HCT116 (cell line): Measurements from ENCODE around the gene RMDN2. TPM values are rescaled to one million over a fixed set of nuclear protein-coding genes. Genes with fewer than 3 reads are reported as not detected.
"Not testable (repeated sequence)": the region's sequence is repeated elsewhere in the genome, so short reads cannot be mapped to it uniquely, and the experiment has no call there.

Experiments used
- ATAC-seq: fragments of 200-7000 bp; cut with Tn5 transposase; 2 replicates; pipeline ENCODE4 v1.9.1; 2020; ENCODE audit warnings: mild to moderate bottlenecking, moderate library complexity
- BruUV-seq: library from RNA; stranded (reverse); fragments of 400-500 nt; replicated peaks from 2 replicates; lab custom pipeline; 2021; lab: Mats Ljungman, UMichigan
- CTCF ChIA-PET: fragments of 300-600 bp; sonication (Branson Sonifier 250); formaldehyde crosslinking; loops from one replicate; lab custom pipeline; 2021; ENCODE audit warnings: antibody characterized with exemption; lab: Charles Lee
- POLR2A ChIA-PET: fragments of 300-600, 350-600 bp; sonication (Branson Sonifier 250); formaldehyde crosslinking; loops from one replicate; lab custom pipeline; 2021; ENCODE audit warnings: antibody characterized with exemption; lab: Charles Lee
- RAD21 ChIA-PET, 2 experiments: fragments of 300-600 bp; sonication (Branson Sonifier 250); formaldehyde crosslinking; loops; one replicate each; lab custom pipeline; 2023; ENCODE audit warnings: low total read pairs in 2 of 2; ENCODE audit not compliant: uncharacterized antibody in 2 of 2, unreplicated experiment in 2 of 2, low non-redundant PET in 1 of 2; lab: Charles Lee
- DNase-seq: peaks from one replicate; pipeline ENCODE4 v3.0.0-alpha.2; 2010; ENCODE audit warnings: low read depth, low spot score
- H2AFZ ChIP-seq: fragments of 200-600 bp; shearing (Covaris generic), sonication (generic); 2 replicates; pipeline ENCODE4 v1.6.1; 2017; ENCODE audit warnings: low read depth, mixed run types, mixed read lengths, antibody characterized with exemption, low read length; ENCODE audit not compliant: poor library complexity, severe bottlenecking
- H3K27ac ChIP-seq: 2 replicates; pipeline ENCODE4 v1.5.1; 2012; ENCODE audit warnings: low read depth, low read length
- H3K27me3 ChIP-seq: fragments of 200-600 bp; sonication (generic); 2 replicates; pipeline ENCODE4 v1.6.1; 2016; ENCODE audit warnings: mixed run types, low read length, mixed read lengths; ENCODE audit not compliant: insufficient read depth
- H3K36me3 ChIP-seq, 2 experiments: fragments of 200-500 bp in 1 of 2; fragments of 200-600 bp in 1 of 2; sonication (Bioruptor generic) in 1 of 2; sonication (generic) in 1 of 2; 2 replicates each; pipeline versions ENCODE4 v1.5.1 to v1.6.1; 2014 to 2016; ENCODE audit warnings: low read length in 2 of 2, inconsistent platforms in 1 of 2, mixed read lengths in 1 of 2, mixed run types in 1 of 2; ENCODE audit not compliant: insufficient read depth in 2 of 2, control insufficient read depth in 1 of 2
- H3K4me1 ChIP-seq, 2 experiments: fragments of 200-600 bp in 1 of 2; sonication (generic) in 1 of 2; 2 replicates each; pipeline versions ENCODE4 v1.5.1 to v1.6.1; 2012 to 2017; ENCODE audit warnings: low read length in 2 of 2, inconsistent platforms in 1 of 2, mild to moderate bottlenecking in 1 of 2, mixed read lengths in 1 of 2, mixed run types in 1 of 2, moderate library complexity in 1 of 2; ENCODE audit not compliant: insufficient read depth in 2 of 2, control insufficient read depth in 1 of 2
- H3K4me2 ChIP-seq: fragments of 200-600 bp; sonication (generic); 2 replicates; pipeline ENCODE4 v1.6.1; 2017; ENCODE audit warnings: mixed run types, low read length, mixed read lengths
- H3K4me3 ChIP-seq, 2 experiments: fragments of 200-600 bp in 1 of 2; sonication (generic) in 1 of 2; replicated peaks in 1 of 2; 2 replicates each; pipeline ENCODE4 v1.5.1; 2011 to 2016; ENCODE audit warnings: low read length in 2 of 2, control low read depth in 1 of 2, low read depth in 1 of 2, mild to moderate bottlenecking in 1 of 2, mixed read lengths in 1 of 2, mixed run types in 1 of 2
- H3K79me2 ChIP-seq: fragments of 200-600 bp; sonication (generic); 2 replicates; pipeline ENCODE4 v1.6.1; 2017; ENCODE audit warnings: mild to moderate bottlenecking, mixed run types, low read length, moderate library complexity, mixed read lengths; ENCODE audit not compliant: insufficient read depth
- H3K9ac ChIP-seq: fragments of 200-600 bp; sonication (generic); 2 replicates; pipeline ENCODE4 v1.6.1; 2016; ENCODE audit warnings: low read length, mixed read lengths
- H3K9me2 ChIP-seq: fragments of 200-600 bp; sonication (generic), shearing (Covaris generic); 2 replicates; pipeline ENCODE4 v1.6.1; 2017; ENCODE audit warnings: mixed run types, mild to moderate bottlenecking, moderate library complexity; ENCODE audit not compliant: insufficient read depth
- H3K9me3 ChIP-seq, 2 experiments: fragments of 200-500 bp in 1 of 2; fragments of 200-600 bp in 1 of 2; sonication (Bioruptor generic) in 1 of 2; sonication (generic) in 1 of 2; 2 replicates each; pipeline ENCODE4 v1.6.1; 2014 to 2017; ENCODE audit warnings: low read length in 2 of 2, mixed read lengths in 2 of 2, inconsistent platforms in 1 of 2, low read depth in 1 of 2, mild to moderate bottlenecking in 1 of 2, mixed run types in 1 of 2, moderate library complexity in 1 of 2; ENCODE audit not compliant: control insufficient read depth in 1 of 2, insufficient read depth in 1 of 2
- H4K20me1 ChIP-seq: fragments of 200-600 bp; sonication (generic), shearing (Covaris generic); 2 replicates; pipeline ENCODE4 v1.6.1; 2017; ENCODE audit warnings: mixed run types, mild to moderate bottlenecking, moderate library complexity; ENCODE audit not compliant: insufficient read depth
- EZH2 ChIP-seq: fragments of 200-600 bp; sonication (generic); IDR thresholded peaks from 2 replicates; pipeline ENCODE4 v1.6.1; 2017; ENCODE audit warnings: antibody characterized with exemption, mixed run types
- FOSL1 ChIP-seq: IDR thresholded peaks from 2 replicates; pipeline ENCODE4 v1.6.1; 2012; ENCODE audit warnings: low read depth
- JUND ChIP-seq: IDR thresholded peaks from 2 replicates; pipeline ENCODE4 v1.6.1; 2012
- POLR2A ChIP-seq: IDR thresholded peaks from 2 replicates; pipeline ENCODE4 v1.7.0; 2011; ENCODE audit warnings: borderline replicate concordance; ENCODE audit not compliant: insufficient read depth, insufficient read length; ENCODE audit errors: extremely low read depth
- POLR2AphosphoS5 ChIP-seq: IDR thresholded peaks from 2 replicates; pipeline ENCODE4 v1.6.1; 2011; ENCODE audit warnings: mild to moderate bottlenecking, low read depth, low read length, moderate library complexity
- TCF7L2 ChIP-seq: IDR thresholded peaks from 2 replicates; pipeline ENCODE4 v1.7.0; 2011; ENCODE audit warnings: borderline replicate concordance, inconsistent platforms; ENCODE audit not compliant: insufficient read depth, insufficient read length; ENCODE audit errors: extremely low read depth
- ZNF274 ChIP-seq: fragments of 200-500 bp; sonication (Bioruptor generic); IDR thresholded peaks from 2 replicates; pipeline ENCODE4 v1.6.1; 2014; ENCODE audit warnings: mild to moderate bottlenecking, low read depth, low read length, inconsistent platforms
- intact Hi-C: fragments of 100-400 bp; cut with micrococcal nuclease; formaldehyde crosslinking; loops from 2 replicates; pipeline ENCODE4 v1.10.0; 2022
- total RNA-seq: library from RNA; stranded (reverse); gene quantifications from one replicate; pipeline ENCODE4 v1.2.1, GENCODE V29; 2021; ENCODE audit not compliant: unreplicated experiment
- TF ChIP-seq, protein P1 (sequence below): IDR thresholded peaks from 2 replicates; pipeline ENCODE4 v1.6.1; 2012

RMDN2 gene
- total RNA-seq, 1 experiment from 2014 or later, result 4.5 TPM

DNA sequence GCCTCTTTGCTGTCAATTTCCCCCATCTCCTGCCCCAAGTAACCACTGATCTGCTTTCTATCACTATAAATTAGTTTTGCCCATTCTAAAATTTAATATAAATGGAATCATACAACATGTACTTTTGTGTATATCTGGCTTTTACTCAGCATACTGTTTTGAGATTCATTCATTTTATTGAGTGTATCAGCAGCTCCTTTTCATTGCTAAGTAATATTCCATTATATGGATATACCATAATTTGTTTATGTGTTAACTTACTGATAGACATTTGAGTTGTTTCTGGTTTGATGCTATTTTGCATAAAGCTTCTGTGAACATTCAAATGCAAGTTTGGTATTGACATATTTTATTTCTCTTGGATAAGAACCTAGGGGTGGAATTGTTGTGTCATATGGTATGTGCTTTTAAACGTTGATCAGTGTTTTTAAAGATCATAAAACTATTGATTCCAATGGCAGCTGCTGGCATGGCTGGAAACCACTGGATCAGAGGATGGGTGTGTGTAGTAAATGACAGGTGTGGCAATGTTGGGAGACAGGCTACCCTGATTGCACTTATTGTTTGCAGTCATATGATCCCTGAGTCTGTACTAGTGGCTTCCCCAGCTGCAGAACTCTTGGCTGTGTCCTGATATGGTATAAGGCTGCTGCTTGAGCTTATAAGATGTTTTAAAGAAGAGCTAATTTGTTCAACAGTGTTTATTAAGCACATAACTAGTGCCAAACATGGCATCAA is 75.6 kb downstream of the RMDN2 start:
- Histone ChIP-seq H3K79me2 (no peaks in the 10 kb centered on the region), H3K27me3 (no peaks in the 10 kb centered on the region), H3K9ac (no peak overlapping the region), H3K27ac (no peak overlapping the region), H3K9me2 (no peaks in the 10 kb centered on the region), H3K9me3 (no peaks in the 10 kb centered on the region), H2AFZ (no peak overlapping the region), H3K4me1 (no peaks in the 10 kb centered on the region), H3K4me2 (no peak overlapping the region), H4K20me1 (no peaks in the 10 kb centered on the region), H3K36me3 (no peaks in the 10 kb centered on the region), H3K4me3 (no peak overlapping the region)
- POLR2A ChIA-PET, result no interaction called here
- TF ChIP-seq JUND (no peak), POLR2A (no peak), ZNF274 (no peak), EZH2 (no peak), FOSL1 (no peak), POLR2AphosphoS5 (no peak), TCF7L2 (no peak)
- TF ChIP-seq, protein P1, sequence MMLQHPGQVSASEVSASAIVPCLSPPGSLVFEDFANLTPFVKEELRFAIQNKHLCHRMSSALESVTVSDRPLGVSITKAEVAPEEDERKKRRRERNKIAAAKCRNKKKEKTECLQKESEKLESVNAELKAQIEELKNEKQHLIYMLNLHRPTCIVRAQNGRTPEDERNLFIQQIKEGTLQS, result no peak
- intact Hi-C loops, result no loop called here
- no peak for DNase-seq
- no peak for ATAC-seq
- CTCF ChIA-PET, result no interaction called here
- RAD21 ChIA-PET, result no interaction called here
- BruUV-seq, result no TSS peak

DNA sequence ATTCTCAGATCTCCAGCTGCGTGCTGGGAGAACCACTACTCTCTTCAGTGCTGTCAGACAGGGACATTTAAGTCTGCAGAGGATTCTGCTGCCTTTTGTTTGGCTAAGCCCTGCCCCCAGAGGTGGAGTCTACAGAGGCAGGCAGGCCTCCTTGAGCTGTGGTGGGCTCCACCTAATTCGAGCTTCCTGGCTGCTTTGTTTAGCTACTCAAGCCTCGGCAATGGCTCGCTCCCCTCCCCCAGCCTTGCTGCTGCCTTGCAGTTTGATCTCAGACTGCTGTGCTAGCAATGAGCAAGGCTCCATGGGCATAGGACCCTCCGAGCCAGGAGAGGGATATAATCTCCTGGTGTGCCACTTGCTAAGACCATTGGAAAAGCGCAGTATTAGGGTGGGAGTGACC is 85.1 kb downstream of the RMDN2 start:
- POLR2A ChIA-PET, result not testable (repeated sequence)

More for the DNA sequence above, 85.1 kb downstream of the RMDN2 start:
- BruUV-seq, CTCF ChIA-PET, DNase-seq, H3K9me3 ChIP-seq, H3K9me2 ChIP-seq, H2AFZ ChIP-seq, H3K4me2 ChIP-seq, H3K79me2 ChIP-seq, intact Hi-C loops, H4K20me1 ChIP-seq, H3K36me3 ChIP-seq, H3K27me3 ChIP-seq, H3K27ac ChIP-seq, H3K9ac ChIP-seq, H3K4me1 ChIP-seq, RAD21 ChIA-PET, ATAC-seq, H3K4me3 ChIP-seq: not testable (repeated sequence)
